ENCODE data around the gene GREB1.
A peak's percentile ranks its signal among the peaks of the same experiment; 100 is the strongest.

Gene GREB1

DNA sequence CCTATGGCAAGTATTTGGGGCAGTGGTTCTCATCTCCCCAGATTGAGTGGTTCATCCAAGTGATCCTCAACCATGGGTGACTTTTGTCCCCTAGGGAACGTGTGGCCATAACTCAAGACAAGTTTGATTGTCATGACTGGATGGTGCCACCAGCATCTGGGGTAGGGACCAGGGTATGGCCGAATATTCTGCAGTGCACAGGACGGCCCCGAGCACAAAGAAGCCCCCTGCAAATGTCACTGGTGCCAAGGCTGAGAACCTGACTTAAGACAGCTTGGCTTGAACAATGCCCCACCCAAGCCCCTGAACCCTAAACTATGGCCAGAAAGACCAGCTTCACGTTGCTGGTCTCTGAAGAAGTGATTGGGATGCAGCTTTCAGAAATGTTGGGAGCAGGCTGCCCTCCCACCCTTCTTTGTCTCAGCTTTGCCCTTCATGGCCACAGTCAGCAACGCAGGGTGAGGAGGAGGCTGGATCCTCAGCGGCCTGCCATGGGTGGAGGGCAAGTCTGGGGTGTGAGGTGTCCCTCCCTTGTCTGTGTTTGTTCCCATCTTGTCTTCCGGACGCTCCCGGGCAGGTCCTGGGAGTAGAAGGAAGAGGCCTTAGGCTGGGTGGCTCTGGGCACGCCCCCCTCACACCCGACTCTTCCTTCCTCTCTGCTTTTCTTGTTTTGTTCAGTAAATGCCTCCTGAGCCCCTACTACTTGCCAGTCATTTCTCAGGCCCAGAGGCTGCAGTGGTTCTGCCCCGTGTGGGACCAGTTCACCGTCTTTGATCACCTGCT lies 43.4 kb downstream of the GREB1 start:
- TF ChIP-seq Cebpa-rat (IDR thresholded peaks at IDR 0.05): no peak
- Histone ChIP-seq H3K27me3 (no peaks in the 10 kb centered on the region), H3K4me2 (peak overlapping the region; percentile 24; the same call in 1 of the 2 replicates), H3K4me1 (peaks cover 11% of the 10 kb centered on the region; the same call in 1 of the 2 replicates), H3K4me3 (no peak overlapping the region), H3K9ac (no peak overlapping the region), H3K36me3 (no peaks in the 10 kb centered on the region), H3K27ac (no peak overlapping the region), H3K9me3 (no peaks in the 10 kb centered on the region), H4K20me1 (no peaks in the 10 kb centered on the region)

- H3K9ac ChIP-seq: no peak overlapping the region
- H4K20me1 ChIP-seq: no peaks in the 10 kb centered on the region
- no peaks in the 10 kb centered on the region for H3K36me3 ChIP-seq
- no peaks in the 10 kb centered on the region for H3K27me3 ChIP-seq
- no peak overlapping the region for H3K4me3 ChIP-seq
- TF ChIP-seq Cebpa-rat (IDR thresholded peaks at IDR 0.05): no peak
- H3K27ac ChIP-seq: no peak overlapping the region
- no peaks in the 10 kb centered on the region for H3K9me3 ChIP-seq
- no peak overlapping the region for H3K4me2 ChIP-seq
- peaks cover 11% of the 10 kb centered on the region; the same call in 1 of the 2 replicates for H3K4me1 ChIP-seq
These were observed 44.5 kb downstream of the GREB1 start for GRCh38 chr2:11578081-11578948.

DNA sequence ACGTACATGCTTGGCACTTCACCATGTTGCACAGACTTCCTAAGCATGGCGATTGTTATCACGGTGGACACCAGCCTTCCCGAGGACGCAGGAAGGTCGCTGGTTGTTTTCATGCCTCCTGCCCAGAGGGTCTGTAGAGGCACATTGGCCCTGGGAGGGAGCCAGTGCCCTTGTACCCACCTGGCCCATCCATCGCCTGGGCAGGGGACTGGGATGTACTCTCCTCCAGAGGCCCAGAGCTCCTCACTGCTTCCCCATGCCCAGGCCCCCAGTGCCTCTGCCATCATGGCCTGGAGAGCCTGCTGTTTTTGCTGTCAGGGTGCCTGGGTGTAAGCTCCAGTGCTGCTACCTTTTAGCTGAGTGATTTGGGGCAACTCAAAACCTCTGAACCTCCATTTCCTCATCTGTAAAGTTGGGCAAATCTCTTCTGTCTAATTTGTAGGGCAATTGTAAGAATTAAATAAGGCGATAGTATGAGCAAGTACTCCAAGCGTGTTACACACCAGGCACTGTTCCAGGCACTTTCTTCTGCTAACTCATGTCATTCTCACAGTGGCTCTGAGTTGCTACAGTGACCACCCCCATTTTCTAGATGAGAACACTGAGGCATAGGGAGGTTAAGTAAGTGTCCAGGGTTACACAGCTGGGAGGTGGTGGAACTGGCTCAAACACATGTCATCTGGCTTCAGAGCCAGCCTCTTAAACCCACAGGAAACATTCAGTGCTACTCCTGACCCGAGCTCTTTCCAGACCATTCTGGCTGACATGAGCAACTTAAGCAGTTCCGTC lies 45.3 kb downstream of the GREB1 start:
- no peaks in the 10 kb centered on the region for H4K20me1 ChIP-seq
- no peak overlapping the region for H3K9ac ChIP-seq
- H3K4me2 ChIP-seq: no peak overlapping the region
- no peaks in the 10 kb centered on the region for H3K9me3 ChIP-seq
- H3K27ac ChIP-seq: no peak overlapping the region
- H3K4me3 ChIP-seq: no peak overlapping the region
- no peak for TF ChIP-seq Cebpa-rat (IDR thresholded peaks at IDR 0.05)
- peaks cover 7% of the 10 kb centered on the region; the same call in 1 of the 2 replicates for H3K4me1 ChIP-seq
- no peaks in the 10 kb centered on the region for H3K36me3 ChIP-seq
- H3K27me3 ChIP-seq: no peaks in the 10 kb centered on the region

DNA sequence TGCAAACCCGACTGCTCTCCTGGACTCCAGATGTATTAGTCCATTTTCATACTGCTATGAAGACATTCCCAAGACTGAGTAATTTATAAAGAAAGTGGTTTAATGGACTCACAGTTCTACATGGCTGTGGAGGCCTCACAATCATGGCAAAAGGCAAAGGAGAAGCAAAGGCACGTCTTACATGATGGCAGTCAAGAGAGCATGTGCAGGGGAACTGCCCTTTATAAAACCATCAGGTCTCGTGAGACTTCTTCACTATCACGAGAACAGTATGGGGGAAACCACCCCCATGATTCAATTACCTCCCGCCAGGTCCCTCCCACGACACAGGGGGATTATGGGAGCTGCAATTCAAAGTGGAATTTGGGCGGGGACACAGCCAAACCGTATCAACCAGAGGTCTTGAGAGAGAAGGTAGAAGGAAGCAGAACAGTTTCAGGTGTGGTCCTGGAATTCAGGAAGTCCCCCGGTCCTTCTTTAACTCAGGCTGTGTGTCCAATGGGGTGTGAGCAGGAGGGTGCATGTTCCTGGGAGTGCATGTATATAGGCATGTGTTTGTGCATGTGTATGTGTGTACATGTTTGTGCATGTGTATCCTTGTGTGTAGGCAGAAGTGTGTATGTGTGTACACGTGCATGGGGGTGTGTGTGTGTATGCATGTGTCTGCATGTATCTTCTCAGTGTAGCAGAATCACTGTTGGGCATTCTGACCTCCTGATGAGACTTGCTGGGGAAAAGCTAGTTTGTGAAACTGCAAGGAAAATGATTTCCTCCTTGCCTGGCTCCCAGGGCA lies 46.2 kb downstream of the GREB1 start:
- Histone ChIP-seq H3K36me3 (no peaks in the 10 kb centered on the region), H3K27me3 (no peaks in the 10 kb centered on the region), H3K4me1 (peaks cover 7% of the 10 kb centered on the region; the same call in 1 of the 2 replicates), H3K9me3 (no peaks in the 10 kb centered on the region), H3K9ac (no peak overlapping the region), H4K20me1 (no peaks in the 10 kb centered on the region), H3K27ac (no peak overlapping the region), H3K4me2 (no peak overlapping the region), H3K4me3 (no peak overlapping the region)
- TF ChIP-seq Cebpa-rat (IDR thresholded peaks at IDR 0.05): no peak

DNA sequence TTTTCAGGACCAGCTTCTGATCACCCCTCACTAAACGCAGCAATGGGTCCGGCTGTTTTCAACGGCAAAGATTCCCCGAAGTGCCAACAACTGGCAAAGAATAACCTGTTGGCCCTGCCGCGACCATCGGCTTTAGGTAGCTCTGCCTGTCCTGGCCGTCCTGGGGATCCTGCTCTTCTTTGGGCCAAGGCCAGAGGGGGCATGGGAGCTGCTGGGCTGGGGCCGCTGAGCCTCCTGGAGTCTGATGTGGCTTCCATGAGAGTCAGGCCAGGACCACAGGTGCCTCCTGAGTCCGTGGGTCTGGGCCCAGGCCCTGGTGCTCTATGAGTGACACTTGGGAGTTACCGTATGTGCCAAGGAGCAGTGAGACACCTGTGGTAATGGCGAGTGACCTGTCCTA lies 46.9 kb downstream of the GREB1 start:
- no peaks in the 10 kb centered on the region for H3K36me3 ChIP-seq
- H3K9ac ChIP-seq: no peak overlapping the region
- no peak overlapping the region for H3K4me3 ChIP-seq
- no peaks in the 10 kb centered on the region for H3K27me3 ChIP-seq
- H4K20me1 ChIP-seq: no peaks in the 10 kb centered on the region
- H3K9me3 ChIP-seq: no peaks in the 10 kb centered on the region
- H3K4me2 ChIP-seq: no peak overlapping the region
- no peak for TF ChIP-seq Cebpa-rat (IDR thresholded peaks at IDR 0.05)
- peaks cover 7% of the 10 kb centered on the region; the same call in 1 of the 2 replicates for H3K4me1 ChIP-seq
- no peak overlapping the region for H3K27ac ChIP-seq

- Histone ChIP-seq H3K9ac (no peak overlapping the region), H3K4me2 (no peak overlapping the region), H3K36me3 (no peaks in the 10 kb centered on the region), H3K27ac (no peak overlapping the region), H3K4me3 (no peak overlapping the region), H3K4me1 (peaks cover 7% of the 10 kb centered on the region; the same call in 1 of the 2 replicates), H3K9me3 (no peaks in the 10 kb centered on the region), H3K27me3 (no peaks in the 10 kb centered on the region), H4K20me1 (no peaks in the 10 kb centered on the region)
- TF ChIP-seq Cebpa-rat (IDR thresholded peaks at IDR 0.05): no peak
These were observed 47.4 kb downstream of the GREB1 start for GRCh38 chr2:11581124-11581796.

- Histone ChIP-seq H3K4me3 (no peak overlapping the region), H3K36me3 (no peaks in the 10 kb centered on the region), H3K27ac (no peak overlapping the region), H3K9ac (no peak overlapping the region), H3K27me3 (no peaks in the 10 kb centered on the region), H4K20me1 (no peaks in the 10 kb centered on the region), H3K9me3 (no peaks in the 10 kb centered on the region), H3K4me1 (peaks cover 7% of the 10 kb centered on the region; the same call in 1 of the 2 replicates), H3K4me2 (no peak overlapping the region)
- no peak for TF ChIP-seq Cebpa-rat (IDR thresholded peaks at IDR 0.05)
These were observed 48.2 kb downstream of the GREB1 start for GRCh38 chr2:11581797-11582611.

- H3K36me3 ChIP-seq: no peaks in the 10 kb centered on the region
- no peak overlapping the region for H3K4me3 ChIP-seq
- H3K9me3 ChIP-seq: no peaks in the 10 kb centered on the region
- H3K9ac ChIP-seq: no peak overlapping the region
- peaks cover 2% of the 10 kb centered on the region; the same call in 1 of the 2 replicates for H3K4me1 ChIP-seq
- no peak overlapping the region for H3K27ac ChIP-seq
- H4K20me1 ChIP-seq: no peaks in the 10 kb centered on the region
- TF ChIP-seq Cebpa-rat (IDR thresholded peaks at IDR 0.05): no peak
- no peak overlapping the region for H3K4me2 ChIP-seq
- no peaks in the 10 kb centered on the region for H3K27me3 ChIP-seq
These were observed 48.7 kb downstream of the GREB1 start for GRCh38 chr2:11582612-11582861.

All from BLaER1 (cell line).